ENCODE data around the gene KASH5.

DNA sequence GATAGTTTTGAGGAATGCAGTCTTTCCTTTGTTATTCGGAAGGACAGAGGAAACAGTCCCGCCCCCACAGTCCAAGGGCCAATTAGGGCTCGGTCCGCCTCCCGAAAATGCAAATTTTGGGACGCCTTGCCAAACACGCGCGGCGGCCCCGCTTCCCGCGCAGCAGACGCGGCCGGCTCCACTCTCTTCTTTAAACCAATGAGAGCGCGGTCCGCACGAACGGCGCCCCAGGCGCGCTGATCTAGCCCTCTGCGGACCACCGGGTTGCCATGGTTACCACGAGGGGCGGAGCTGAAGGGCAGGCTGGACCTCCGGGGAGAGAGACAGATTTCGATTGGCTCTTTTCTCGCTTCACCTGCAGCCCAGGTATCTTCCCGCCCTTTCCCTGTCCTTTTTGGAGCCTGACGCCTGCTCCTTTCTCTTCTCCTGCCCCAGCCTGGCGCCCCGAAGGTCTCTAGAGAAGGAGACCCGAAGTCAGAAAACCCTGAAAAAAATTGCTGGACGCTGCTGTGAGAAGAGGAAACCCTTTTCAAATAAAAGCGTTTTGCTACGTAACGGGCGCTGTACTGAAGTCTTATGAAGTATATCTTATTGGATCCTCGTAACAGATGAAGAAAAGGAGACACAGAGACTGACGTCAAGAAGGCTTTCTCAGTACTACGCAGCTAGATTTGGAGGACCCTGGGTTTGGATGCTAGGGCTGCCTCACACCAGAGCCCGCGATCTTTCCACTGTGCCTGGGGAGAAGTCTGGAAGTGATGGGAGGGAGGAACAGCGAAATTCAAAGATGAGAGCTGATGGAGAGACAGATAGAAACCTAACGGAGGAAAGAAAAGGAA lies 33.2 kb downstream of the KASH5 start:
- TF ChIP-seq, protein P1, sequence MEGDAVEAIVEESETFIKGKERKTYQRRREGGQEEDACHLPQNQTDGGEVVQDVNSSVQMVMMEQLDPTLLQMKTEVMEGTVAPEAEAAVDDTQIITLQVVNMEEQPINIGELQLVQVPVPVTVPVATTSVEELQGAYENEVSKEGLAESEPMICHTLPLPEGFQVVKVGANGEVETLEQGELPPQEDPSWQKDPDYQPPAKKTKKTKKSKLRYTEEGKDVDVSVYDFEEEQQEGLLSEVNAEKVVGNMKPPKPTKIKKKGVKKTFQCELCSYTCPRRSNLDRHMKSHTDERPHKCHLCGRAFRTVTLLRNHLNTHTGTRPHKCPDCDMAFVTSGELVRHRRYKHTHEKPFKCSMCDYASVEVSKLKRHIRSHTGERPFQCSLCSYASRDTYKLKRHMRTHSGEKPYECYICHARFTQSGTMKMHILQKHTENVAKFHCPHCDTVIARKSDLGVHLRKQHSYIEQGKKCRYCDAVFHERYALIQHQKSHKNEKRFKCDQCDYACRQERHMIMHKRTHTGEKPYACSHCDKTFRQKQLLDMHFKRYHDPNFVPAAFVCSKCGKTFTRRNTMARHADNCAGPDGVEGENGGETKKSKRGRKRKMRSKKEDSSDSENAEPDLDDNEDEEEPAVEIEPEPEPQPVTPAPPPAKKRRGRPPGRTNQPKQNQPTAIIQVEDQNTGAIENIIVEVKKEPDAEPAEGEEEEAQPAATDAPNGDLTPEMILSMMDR (tag by site-specific recombination; IDR thresholded peaks at IDR 0.05): no peak
- TF ChIP-seq, protein P2, sequence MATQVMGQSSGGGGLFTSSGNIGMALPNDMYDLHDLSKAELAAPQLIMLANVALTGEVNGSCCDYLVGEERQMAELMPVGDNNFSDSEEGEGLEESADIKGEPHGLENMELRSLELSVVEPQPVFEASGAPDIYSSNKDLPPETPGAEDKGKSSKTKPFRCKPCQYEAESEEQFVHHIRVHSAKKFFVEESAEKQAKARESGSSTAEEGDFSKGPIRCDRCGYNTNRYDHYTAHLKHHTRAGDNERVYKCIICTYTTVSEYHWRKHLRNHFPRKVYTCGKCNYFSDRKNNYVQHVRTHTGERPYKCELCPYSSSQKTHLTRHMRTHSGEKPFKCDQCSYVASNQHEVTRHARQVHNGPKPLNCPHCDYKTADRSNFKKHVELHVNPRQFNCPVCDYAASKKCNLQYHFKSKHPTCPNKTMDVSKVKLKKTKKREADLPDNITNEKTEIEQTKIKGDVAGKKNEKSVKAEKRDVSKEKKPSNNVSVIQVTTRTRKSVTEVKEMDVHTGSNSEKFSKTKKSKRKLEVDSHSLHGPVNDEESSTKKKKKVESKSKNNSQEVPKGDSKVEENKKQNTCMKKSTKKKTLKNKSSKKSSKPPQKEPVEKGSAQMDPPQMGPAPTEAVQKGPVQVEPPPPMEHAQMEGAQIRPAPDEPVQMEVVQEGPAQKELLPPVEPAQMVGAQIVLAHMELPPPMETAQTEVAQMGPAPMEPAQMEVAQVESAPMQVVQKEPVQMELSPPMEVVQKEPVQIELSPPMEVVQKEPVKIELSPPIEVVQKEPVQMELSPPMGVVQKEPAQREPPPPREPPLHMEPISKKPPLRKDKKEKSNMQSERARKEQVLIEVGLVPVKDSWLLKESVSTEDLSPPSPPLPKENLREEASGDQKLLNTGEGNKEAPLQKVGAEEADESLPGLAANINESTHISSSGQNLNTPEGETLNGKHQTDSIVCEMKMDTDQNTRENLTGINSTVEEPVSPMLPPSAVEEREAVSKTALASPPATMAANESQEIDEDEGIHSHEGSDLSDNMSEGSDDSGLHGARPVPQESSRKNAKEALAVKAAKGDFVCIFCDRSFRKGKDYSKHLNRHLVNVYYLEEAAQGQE (tag by site-specific recombination; IDR thresholded peaks at IDR 0.05): no peak
- TF ChIP-seq ZNF48 (tag by site-specific recombination; IDR thresholded peaks at IDR 0.05): no peak
- TF ChIP-seq, protein P3, sequence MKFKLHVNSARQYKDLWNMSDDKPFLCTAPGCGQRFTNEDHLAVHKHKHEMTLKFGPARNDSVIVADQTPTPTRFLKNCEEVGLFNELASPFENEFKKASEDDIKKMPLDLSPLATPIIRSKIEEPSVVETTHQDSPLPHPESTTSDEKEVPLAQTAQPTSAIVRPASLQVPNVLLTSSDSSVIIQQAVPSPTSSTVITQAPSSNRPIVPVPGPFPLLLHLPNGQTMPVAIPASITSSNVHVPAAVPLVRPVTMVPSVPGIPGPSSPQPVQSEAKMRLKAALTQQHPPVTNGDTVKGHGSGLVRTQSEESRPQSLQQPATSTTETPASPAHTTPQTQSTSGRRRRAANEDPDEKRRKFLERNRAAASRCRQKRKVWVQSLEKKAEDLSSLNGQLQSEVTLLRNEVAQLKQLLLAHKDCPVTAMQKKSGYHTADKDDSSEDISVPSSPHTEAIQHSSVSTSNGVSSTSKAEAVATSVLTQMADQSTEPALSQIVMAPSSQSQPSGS (tag by site-specific recombination; IDR thresholded peaks at IDR 0.05; ENCODE audit: low read depth): no peak
- no peak for TF ChIP-seq KLF1 (tag by site-specific recombination; IDR thresholded peaks at IDR 0.05)
- no peak for TF ChIP-seq ZNF510 (tag by site-specific recombination; IDR thresholded peaks at IDR 0.05; ENCODE audit: insufficient replicate concordance)

Data from HEK293 (cell line).